HepG2 (cell line): ENCODE data around the gene UBAP1L.

Experiments used
- CHCHD3 ChIP-seq: sonication (generic); formaldehyde crosslinking; IDR thresholded peaks from 2 replicates; pipeline ENCODE4 v1.8.0; 2022; ENCODE audit warnings: mild to moderate bottlenecking, missing genetic modification reagents, moderate library complexity
- ELF4 ChIP-seq: sonication (generic); formaldehyde crosslinking; IDR thresholded peaks from 2 replicates; pipeline ENCODE4 v1.5.0; 2020; ENCODE audit warnings: missing genetic modification reagents, mild to moderate bottlenecking, moderate library complexity, borderline replicate concordance
- EP300 ChIP-seq, 3 experiments: sonication (generic) in 1 of 3; formaldehyde crosslinking in 1 of 3; IDR thresholded peaks; 2 replicates each; pipeline versions ENCODE4 v1.5.1 to v1.6.1; 2011 to 2020; ENCODE audit warnings: low read depth in 2 of 3, low read length in 2 of 3, borderline replicate concordance in 1 of 3, improper control_type of control experiment in 1 of 3, mild to moderate bottlenecking in 1 of 3, missing genetic modification reagents in 1 of 3, moderate library complexity in 1 of 3
- ESRRA ChIP-seq: sonication (generic); formaldehyde crosslinking; IDR thresholded peaks from 2 replicates; pipeline ENCODE4 v1.5.1; 2020; ENCODE audit warnings: mild to moderate bottlenecking, low read depth, missing genetic modification reagents
- EZH2 ChIP-seq: conservative IDR thresholded peaks from 2 replicates; pipeline ENCODE4 v1.6.1; 2012; ENCODE audit warnings: mild to moderate bottlenecking, low read depth, low read length, moderate library complexity
- FOXO1 ChIP-seq: sonication (generic); formaldehyde crosslinking; IDR thresholded peaks from 2 replicates; pipeline ENCODE4 v1.4.0; 2020; ENCODE audit warnings: missing genetic modification reagents
- IRF2 ChIP-seq: IDR thresholded peaks from 2 replicates; pipeline ENCODE4 v1.6.1; 2018; ENCODE audit warnings: missing genetic modification reagents, missing compliant biosample characterization
- RAD21 ChIP-seq: fragments of 450-650 bp; formaldehyde crosslinking; IDR thresholded peaks from 2 replicates; pipeline ENCODE4 v1.5.0; 2020; ENCODE audit warnings: mild to moderate bottlenecking
- TAF1 ChIP-seq: sonication (generic); formaldehyde crosslinking; IDR thresholded peaks from 2 replicates; pipeline ENCODE4 v1.4.0; 2020; ENCODE audit warnings: missing genetic modification reagents
- TCF7 ChIP-seq: sonication (generic); IDR thresholded peaks from 2 replicates; pipeline ENCODE4 v1.6.1; 2016; ENCODE audit warnings: antibody characterized with exemption, low read depth
- TP53 ChIP-seq: sonication (generic); formaldehyde crosslinking; conservative IDR thresholded peaks from 2 replicates; pipeline ENCODE4 v1.4.0; 2020; ENCODE audit warnings: missing genetic modification reagents
- ZNF329 ChIP-seq: sonication (generic); formaldehyde crosslinking; IDR thresholded peaks from 2 replicates; pipeline ENCODE4 v1.9.0; 2021; ENCODE audit warnings: low read depth, mild to moderate bottlenecking, missing genetic modification reagents
- TF ChIP-seq, protein P1 (sequence below): sonication (generic); formaldehyde crosslinking; conservative IDR thresholded peaks from 2 replicates; pipeline ENCODE4 v1.4.0; 2020; ENCODE audit warnings: missing genetic modification reagents

DNA sequence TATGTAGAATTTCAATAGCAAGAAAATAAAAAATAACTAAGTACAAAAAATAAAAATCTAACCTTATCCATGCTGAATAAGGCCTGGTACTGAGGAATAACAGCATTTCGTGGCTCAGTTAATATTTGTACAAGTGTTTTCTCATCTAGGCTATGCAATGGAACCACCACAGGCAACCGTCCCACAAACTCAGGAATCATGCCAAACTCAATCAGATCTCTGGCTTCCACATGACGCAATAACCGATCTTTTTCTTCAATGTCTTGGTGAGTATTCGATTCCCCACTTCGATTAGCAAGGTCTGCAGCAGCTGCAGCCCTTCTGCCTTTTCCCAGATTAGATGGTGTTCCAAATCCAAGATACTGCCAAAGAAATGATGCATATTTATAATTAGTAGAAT is 39.7 kb upstream of the UBAP1L start:
- TF ChIP-seq RAD21 (CRISPR knock-in tag) (no peak), IRF2 (CRISPR knock-in tag) (no peak), FOXO1 (no peak), ELF4 (CRISPR knock-in tag) (no peak), CHCHD3 (CRISPR knock-in tag) (no peak), EZH2 (no peak), TCF7 (no peak), ZNF329 (CRISPR knock-in tag) (no peak), EP300 (IDR thresholded peaks at IDR 0.05; ENCODE audit: low read depth in 2 of 2, low read length in 2 of 2) (no peak), EP300 (CRISPR knock-in tag; IDR thresholded peaks at IDR 0.05; ENCODE audit: borderline replicate concordance) (no peak), ESRRA (no peak), TAF1 (CRISPR knock-in tag) (no peak), TP53 (CRISPR knock-in tag) (no peak)
- TF ChIP-seq, protein P1, sequence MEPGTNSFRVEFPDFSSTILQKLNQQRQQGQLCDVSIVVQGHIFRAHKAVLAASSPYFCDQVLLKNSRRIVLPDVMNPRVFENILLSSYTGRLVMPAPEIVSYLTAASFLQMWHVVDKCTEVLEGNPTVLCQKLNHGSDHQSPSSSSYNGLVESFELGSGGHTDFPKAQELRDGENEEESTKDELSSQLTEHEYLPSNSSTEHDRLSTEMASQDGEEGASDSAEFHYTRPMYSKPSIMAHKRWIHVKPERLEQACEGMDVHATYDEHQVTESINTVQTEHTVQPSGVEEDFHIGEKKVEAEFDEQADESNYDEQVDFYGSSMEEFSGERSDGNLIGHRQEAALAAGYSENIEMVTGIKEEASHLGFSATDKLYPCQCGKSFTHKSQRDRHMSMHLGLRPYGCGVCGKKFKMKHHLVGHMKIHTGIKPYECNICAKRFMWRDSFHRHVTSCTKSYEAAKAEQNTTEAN (CRISPR knock-in tag) = no peak
